Middle frontal gyrus (tissue), 1 donor: ENCODE data around the gene ABCC8.

Experiments used
- DNase-seq: peaks from one replicate; pipeline ENCODE4 v3.0.0-alpha.2; 2015; ENCODE audit warnings: low spot score; ENCODE audit errors: extremely low spot score

Gene ABCC8

DNA sequence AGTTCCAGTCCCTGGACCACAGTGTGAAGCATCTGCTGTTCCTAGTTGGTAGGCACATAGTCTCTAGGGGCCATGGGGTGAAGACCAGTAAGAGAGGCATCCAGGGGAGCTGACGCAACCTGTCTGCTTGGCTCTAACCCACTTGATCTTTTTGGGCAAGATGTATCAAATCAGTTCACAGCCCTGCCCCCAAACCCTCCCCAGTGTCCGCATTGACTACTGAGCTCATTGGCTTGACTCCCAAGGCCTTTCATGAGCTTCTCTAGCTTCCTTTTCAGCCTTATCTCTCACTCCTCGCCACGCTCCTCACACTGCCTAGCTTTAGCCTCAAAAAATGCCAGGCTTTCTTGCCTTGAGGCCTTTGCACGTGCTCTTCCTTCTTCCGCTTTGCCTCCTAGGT, 29.7 kb upstream of the ABCC8 start:
- no peak for DNase-seq

DNA sequence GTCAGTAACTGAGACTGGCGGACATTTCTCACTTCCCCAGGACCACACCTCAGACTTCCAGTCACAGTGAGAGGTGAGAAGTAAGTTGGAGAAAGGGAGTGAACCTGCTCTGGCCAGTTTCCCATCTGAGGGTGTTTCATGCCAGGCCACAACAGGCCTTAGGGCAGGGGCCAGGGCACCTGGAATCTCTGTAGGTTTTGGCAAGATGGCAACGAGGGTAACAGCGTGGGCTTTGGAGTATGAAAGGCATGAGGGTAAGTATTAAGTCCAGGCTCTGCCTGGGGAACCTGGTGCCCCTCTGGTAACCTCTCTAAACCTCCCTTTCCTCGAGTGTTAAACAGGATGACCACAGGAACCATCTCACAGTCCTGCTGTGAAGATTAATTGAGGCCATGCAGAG, 28.5 kb upstream of the ABCC8 start:
- DNase-seq = no peak

- peak; percentile 57 for DNase-seq
Observed at GRCh38 chr11:17504330-17505107, 27.9 kb upstream of the ABCC8 start.

GRCh38 chr11:17502630-17503029, 26.0 kb upstream of the ABCC8 start:
- no peak for DNase-seq

GRCh38 chr11:17500673-17501072, 24.0 kb upstream of the ABCC8 start:
- DNase-seq = no peak

DNA sequence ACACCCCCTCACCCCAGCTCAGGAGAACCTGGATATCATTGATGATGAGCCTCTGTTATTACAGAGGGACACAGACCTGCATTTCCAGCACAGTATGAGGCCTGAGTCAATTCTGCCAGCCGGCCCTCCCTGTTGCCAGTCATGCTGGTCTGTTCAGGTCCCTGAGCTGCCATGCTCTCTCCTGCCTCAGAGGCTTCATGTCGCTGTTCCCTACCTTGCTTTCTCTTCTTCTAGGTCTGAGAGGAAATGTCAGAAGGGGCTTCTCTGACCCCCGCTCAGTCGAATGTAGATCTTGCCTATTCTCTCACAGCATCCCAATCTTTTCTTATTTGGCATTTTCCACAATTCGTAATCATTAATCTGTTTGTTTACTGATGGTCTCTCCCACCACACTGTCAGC, 21.8 kb upstream of the ABCC8 start:
- DNase-seq = no peak

DNA sequence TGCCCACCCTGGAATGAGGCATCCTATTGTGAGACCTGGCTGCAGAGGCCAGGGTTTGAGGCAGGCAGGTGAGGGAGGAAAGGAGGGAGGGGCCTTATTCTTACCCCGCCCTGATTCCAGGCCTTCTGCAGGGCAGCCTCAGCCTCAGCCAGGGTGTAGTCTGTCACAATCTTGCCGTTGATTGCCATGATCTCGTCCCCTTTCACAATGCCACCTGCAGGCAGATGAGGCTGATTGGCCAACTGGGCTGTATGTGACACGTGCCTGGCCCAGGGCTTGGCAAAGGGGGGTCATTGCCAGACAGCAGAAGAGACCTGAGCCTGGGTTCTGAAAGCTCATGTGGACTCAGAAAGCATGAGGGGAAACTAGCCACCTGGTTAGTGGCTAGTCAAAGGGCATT, 21.4 kb upstream of the ABCC8 start:
- no peak for DNase-seq

- no peak for DNase-seq
Observed at GRCh38 chr11:17496406-17496805, 19.8 kb upstream of the ABCC8 start.

- DNase-seq = no peak
Observed at GRCh38 chr11:17494019-17494418, 17.4 kb upstream of the ABCC8 start.

GRCh38 chr11:17490938-17491337, 14.3 kb upstream of the ABCC8 start:
- DNase-seq = no peak

DNA sequence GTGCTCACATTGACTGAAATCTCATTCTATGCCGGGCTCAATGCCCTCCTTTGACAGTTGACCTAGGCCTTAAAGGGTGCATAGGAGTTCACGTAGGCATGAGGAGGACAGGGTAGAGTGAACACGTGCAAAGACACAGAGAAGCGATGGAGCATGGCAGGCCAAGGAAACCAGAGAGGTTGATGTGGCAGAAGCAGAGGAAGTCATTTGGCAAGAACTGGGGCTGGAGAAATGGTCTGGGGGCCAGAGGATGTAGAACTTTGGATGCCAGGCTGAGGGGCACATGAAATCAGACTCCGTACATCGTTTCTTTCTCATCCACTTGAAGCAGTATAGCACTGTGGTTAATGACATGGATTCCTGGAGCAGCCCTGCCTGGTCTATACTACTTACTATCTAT, 13.6 kb upstream of the ABCC8 start:
- no peak for DNase-seq

- no peak for DNase-seq
Observed at GRCh38 chr11:17489751-17490150, 13.1 kb upstream of the ABCC8 start.

DNA sequence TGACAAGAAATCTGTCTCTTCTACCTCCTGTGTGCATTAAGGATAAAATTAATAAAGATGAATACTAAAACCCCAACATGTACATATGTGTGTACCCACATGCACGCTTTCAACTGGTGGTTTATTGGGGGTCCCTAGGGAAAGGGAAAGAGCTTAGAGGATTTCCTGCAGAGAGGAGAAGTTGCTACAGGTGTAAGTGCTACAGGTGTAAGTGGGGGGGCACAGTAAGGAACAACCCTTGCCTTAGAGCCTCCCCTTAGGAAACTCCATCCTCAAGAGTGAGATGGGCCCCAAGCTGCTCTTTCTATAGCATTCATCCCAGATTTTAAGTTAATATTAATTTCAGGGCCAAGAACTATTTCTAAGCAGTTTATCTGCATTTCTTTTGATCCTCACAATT, 11.9 kb upstream of the ABCC8 start:
- no peak for DNase-seq

DNA sequence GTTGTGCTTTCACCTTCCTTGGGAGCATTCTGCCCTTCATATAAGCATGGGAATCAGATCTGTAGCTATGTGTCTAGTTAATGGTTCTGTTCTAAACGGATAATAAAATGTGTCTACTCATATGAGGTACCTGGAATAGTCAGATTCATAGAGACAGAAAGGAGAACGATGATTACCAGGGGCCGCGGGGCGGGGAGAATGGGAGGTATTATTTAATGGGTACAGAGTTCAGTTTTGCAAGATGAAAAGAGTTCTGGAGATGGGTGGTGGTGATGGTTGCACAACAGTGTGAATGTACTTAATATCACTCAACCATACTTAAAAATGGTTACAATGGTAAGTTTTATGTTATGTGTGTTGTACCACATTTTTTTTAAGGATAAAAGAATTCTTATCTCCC, 10.0 kb upstream of the ABCC8 start:
- no peak for DNase-seq

DNA sequence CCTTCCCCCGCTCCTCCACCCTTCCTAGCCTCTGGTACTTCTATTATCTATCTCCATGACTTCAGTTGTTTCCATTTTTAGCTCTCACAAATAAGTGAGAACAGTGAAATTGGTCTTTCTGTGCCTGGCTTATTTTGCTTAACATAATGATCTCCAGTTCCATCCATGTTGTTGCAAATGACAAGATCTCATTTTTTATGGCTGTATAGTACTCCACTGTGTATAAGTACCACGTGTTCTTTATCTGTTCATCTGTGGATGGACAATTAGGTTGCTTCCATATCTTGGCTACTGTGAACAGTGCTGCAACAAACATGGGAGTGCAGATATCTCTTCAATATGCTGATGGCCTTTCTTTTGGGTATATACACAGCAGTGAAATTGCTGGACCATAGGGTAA, 6.9 kb upstream of the ABCC8 start:
- no peak for DNase-seq

GRCh38 chr11:17481905-17482304, 5.3 kb upstream of the ABCC8 start:
- DNase-seq = no peak

- DNase-seq = peak; percentile 33
Observed at GRCh38 chr11:17479284-17480214, 2.9 kb upstream of the ABCC8 start.

DNA sequence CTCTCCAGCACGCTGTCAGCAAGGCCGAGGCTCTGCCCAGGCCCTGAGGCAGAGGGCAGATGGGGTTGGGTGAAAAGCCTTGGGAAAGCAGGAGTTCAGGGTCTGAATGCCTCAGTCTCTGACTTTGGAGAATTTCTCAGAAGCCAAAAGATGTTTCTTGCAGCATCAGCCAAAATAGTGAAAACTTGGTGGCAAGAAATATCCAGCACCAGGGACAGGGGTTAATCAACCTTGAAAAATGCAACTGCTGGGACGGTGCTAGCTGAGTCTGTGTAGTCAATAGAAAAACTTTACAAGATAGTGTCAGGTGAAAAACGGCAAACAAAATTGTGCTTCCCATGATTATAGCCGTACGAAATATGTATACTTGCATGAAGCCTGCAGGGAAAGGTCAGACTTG, 1.4 kb upstream of the ABCC8 start:
- no peak for DNase-seq

GRCh38 chr11:17477361-17477760, 716 bp upstream of the ABCC8 start:
- no peak for DNase-seq

- no peak for DNase-seq
Observed at GRCh38 chr11:17477084-17477333, 364 bp upstream of the ABCC8 start.

GRCh38 chr11:17475666-17476316, 854 bp downstream of the ABCC8 start:
- DNase-seq = no peak

DNA sequence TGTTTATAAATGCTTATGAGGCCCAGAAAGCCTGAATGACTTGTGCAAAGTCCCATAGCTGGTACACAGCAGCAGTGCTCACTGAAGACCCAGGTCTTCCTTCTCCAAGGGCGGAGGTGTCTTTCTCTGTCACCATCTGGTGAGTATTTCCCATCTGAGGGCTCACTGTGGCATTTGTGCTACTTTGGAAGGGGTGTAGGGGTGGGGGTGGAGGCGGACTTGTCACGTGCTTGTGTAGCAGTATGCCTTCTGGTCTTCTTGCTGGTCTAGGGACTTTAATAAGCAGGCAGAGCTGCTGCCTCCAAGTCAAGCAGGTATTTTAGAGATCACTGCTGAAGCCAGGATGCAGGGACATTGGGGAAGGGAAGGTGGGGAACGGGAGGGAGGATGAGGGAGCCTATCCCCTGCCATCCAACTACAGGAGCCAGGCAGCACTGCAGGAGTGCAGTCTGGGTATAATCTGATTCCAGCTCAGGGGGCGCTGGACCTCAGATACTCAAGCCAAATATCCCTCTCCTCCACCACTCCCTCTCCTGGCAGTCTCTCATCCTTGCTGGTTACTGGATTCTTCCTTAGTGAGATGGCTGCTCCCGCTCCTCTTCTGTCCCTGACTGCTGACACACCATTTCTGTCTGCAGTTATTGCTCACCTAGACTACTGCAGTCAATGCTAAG, 3.4 kb downstream of the ABCC8 start:
- DNase-seq = no peak
